Activated T-cell treated with anti-CD3 and anti-CD28 coated beads for 4 hours (primary cell): ENCODE measurements around the gene SHLD1.
"Not testable (repeated sequence)": the region's sequence is repeated elsewhere in the genome, so short reads cannot be mapped to it uniquely, and the experiment has no call there.

Experiments used
- DNase-seq: peaks from one replicate; pipeline ENCODE4 v3.0.0-alpha.2; 2020

SHLD1 gene

GRCh38 chr20:5737619-5737953, 12.6 kb upstream of the SHLD1 start:
- DNase-seq: no peak

- DNase-seq: no peak
These were observed 12.2 kb upstream of the SHLD1 start for GRCh38 chr20:5737966-5738365.

- DNase-seq: not testable (repeated sequence)
These were observed 9.6 kb upstream of the SHLD1 start for GRCh38 chr20:5740643-5741042.

- no peak for DNase-seq
These were observed 9.1 kb upstream of the SHLD1 start for GRCh38 chr20:5741089-5741488.

DNA sequence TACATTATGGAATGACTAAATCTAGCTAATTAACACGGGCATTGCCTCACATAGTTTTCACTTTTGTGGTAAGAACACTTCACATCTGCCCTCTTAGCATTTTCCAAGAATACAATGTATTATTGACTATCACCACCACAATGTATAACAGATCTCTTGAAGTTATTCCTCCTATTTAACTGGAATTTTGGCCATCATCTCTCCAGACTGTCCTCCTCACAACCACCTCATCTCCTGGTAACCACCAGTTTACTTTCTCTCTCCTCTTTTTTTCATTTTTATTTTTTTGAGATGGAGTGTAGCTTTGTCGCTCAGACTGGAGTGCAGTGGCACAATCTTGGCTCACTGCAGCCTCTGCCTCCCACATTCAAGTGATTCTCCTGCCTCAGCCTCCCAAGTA, 8.2 kb upstream of the SHLD1 start:
- no peak for DNase-seq

DNA sequence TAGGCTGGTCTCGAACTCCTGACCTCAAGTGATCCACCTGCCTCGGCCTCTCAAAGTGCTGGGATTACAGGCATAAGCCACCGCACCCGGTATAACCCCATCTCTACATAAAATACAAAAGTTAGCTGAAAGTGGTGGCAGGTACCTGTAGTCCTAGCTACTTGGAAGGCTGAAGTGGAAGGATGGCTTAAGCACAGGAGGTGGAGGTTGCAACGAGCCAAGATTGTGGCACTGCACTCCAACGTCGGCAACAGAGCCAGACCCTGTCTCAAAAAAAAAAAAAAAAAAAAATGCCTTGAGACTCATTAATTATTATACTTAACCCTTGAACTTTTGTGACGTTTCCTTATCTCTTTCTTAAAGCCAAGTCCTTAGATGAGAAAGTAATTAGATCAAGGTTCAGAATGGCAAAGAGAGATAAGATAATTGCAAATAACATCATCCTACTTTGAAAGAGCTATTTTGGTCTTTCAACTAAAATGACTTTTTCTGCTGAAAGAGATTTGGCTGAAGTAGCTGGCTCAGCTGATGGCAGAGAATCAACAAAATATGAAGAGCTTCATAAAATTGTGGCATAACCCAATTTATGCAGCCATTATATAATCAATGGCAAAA, 4.7 kb upstream of the SHLD1 start:
- no peak for DNase-seq

DNA sequence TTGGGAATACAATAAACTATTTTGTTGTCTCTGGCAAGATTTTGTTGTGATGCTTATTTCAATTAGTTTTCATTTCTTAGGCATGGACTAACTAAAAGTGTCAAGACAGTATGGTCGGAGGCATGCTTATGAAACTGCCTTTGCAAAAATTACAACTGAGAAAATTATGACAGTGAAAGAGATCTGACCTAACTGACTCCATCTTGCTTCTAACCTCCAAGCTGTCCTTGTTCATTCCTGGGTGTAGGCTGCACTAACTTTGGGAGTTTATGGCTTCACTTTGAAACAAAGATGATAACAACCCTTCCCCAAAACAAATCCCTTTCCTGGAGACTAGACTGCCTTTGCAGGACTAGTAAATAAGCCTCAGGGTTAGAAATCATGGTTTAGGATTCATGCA, 4.1 kb upstream of the SHLD1 start:
- DNase-seq: no peak

DNA sequence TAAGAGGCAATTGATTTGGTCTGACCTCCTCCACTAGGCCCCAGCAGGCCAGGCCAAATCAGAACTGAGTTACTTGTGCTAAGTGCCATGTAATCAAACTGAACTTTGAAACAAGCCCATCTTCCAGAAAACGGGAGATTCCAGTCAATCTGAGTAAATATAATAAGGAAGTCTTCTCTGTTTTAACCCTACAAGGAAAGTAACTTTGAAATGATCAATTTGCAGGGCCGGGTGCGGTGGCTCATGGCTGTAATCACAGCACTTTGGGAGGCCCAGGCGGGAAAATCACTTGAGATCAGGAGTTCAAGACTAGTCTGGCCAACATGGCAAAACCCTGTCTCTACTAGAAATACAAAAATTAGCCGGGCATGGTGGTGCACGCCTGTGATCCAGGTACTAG, 2.0 kb upstream of the SHLD1 start:
- DNase-seq: no peak

DNA sequence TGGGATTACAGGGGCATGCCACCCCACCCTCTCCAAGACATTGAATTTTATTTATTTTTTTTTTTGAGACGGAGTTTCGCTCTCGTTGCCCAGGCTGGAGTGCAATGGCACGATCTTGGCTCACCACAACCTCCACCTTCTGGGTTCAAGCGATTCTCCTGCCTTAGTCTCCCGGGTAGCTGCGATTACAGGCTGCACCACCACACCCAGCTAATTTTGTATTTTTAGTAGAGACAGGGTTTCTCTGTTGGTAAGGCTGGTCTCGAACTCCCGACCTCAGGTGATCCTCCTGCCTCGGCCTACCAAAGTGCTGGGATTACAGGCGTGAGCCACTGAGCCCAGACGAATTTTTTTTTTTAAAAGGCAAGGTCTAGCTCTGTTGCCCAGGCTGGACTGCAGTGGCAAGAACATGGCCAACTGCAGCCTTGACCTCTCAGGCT, 669 bp upstream of the SHLD1 start:
- not testable (repeated sequence) for DNase-seq

DNA sequence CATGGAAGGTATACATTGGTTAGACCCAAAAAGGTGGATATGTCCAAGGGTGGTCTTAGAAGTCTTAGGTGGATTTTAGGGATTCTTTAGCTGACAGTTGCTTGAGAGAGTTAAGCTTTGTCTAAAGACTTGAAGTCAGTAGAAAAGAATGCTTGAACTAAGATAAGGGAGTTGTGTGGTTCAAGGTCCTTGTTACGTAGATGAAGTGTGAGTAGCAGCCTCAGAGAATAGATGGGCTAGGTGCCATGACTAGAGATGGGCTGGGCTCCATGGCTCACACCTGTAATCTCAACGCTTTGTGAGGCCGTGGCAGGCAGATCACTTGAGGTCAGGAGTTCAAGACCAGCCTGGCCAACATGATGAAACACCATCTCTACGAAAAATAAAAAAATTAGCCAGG, 1.7 kb downstream of the SHLD1 start:
- DNase-seq: no peak

GRCh38 chr20:5753814-5754213, 3.6 kb downstream of the SHLD1 start:
- no peak for DNase-seq

GRCh38 chr20:5757949-5758348, 7.7 kb downstream of the SHLD1 start:
- DNase-seq: no peak

- no peak for DNase-seq
These were observed 16.0 kb downstream of the SHLD1 start for GRCh38 chr20:5766085-5766764.

- DNase-seq: no peak
These were observed 17.4 kb downstream of the SHLD1 start for GRCh38 chr20:5767493-5768098.

DNA sequence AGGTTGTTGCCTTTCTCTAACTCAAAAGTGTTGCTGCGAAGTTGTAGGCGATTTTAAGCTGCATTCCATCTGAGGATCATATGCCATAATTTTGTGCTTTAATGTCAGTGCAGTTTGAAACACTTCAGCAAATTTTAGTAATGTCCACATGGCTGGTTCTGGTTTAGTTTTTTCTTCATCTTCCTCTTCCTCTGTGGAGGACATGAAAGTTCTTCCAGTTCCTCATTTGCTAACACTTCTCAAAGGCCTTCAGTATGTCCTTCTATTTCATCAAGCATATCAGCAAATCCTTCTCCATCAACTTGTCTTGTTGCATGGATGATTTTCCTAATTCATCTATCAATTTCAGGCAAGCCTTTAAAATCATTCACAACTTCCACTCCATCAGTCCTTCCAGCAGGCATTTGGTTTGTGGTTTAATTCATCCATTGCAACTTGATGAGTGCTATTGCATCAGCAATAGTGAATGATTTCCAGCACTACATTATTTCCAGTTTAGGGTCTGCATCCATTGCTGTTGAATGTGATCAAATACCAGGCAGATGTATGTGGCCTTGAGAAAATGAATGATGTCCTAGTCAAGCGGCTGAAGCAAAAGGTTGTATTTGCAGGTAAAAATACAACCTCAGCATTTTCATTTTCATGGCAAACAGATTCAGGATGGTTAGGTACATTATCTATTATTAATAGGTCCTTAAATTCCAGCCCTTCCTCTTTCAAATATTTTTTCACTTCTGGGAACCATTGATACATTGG, 20.2 kb downstream of the SHLD1 start:
- DNase-seq: no peak

- DNase-seq: no peak
These were observed 20.8 kb downstream of the SHLD1 start for GRCh38 chr20:5770987-5771318.

DNA sequence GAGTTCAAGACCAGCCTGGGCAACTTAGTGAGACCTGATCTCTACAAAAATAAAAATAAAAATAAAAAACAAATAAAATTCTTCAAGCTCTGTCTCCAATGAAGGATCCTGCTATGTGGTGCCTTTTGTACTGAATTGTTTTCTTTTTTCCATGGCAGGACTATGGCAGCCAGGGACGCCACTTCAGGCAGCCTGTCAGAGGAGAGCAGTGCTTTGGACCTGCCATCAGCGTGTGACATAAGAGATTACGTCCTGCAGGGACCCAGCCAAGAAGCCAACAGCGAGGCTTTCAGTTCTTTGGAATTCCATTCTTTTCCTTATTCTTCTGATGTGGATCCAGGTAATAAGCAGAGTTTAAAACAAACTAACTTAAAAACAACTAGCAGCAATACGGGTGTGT, 22.5 kb downstream of the SHLD1 start:
- DNase-seq: no peak

DNA sequence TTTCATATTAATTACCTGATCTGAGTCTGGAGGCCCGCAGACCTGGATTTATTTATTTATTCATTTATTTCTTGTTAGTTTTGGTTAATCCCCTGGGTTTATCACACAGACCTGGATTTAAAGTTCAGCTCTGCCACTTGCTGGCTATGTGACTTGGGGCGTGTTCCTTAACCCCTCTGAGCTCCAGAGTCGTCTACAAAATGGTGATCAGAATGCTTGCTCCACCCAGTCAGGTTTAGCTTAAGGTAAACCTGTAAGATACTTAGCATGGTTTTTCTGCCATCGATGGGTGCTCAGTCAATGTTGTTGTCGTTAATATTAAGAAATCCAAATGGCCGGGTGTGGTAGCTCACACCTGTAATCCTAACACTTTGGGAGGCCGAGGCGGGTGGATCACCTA, 23.4 kb downstream of the SHLD1 start:
- no peak for DNase-seq

DNA sequence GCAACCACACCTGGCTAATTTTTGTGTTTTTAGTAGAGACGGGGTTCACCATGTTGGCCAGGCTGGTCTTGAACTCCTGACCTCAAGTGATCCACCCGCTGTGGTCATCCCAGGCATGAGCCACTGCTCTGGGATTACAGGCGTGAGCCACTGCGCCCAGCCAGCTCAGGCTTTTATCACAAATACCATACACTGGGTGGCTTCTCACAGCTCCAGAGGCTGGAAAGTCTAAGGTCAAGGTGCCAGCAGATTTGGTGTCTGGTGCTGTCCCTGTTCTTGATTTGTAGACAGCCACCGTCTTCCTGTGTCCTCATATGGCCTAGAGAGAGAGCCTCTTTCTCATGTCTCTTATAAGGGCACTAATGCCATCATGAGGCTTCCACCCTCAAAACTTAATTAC, 25.9 kb downstream of the SHLD1 start:
- DNase-seq: no peak

GRCh38 chr20:5779071-5779900, 29.1 kb downstream of the SHLD1 start:
- no peak for DNase-seq

- no peak for DNase-seq
These were observed 30.6 kb downstream of the SHLD1 start for GRCh38 chr20:5780846-5781217.

- not testable (repeated sequence) for DNase-seq
These were observed 31.2 kb downstream of the SHLD1 start for GRCh38 chr20:5781367-5781766.
